A549 treated with CORT108297 at 1 μM for 4 hours (cell line): Measurements from ENCODE around the gene MSH6. TPM values are rescaled to one million over a fixed set of nuclear protein-coding genes. Genes with fewer than 3 reads are reported as not detected.

Source experiments
- total RNA-seq: library from RNA; stranded (reverse); fragments of 200-300 nt; extraction: Qiagen RNA extraction; gene quantifications from 5 replicates; pipeline ENCODE4 v1.2.3, GENCODE V29; 2022

The MSH6 gene, protein sequence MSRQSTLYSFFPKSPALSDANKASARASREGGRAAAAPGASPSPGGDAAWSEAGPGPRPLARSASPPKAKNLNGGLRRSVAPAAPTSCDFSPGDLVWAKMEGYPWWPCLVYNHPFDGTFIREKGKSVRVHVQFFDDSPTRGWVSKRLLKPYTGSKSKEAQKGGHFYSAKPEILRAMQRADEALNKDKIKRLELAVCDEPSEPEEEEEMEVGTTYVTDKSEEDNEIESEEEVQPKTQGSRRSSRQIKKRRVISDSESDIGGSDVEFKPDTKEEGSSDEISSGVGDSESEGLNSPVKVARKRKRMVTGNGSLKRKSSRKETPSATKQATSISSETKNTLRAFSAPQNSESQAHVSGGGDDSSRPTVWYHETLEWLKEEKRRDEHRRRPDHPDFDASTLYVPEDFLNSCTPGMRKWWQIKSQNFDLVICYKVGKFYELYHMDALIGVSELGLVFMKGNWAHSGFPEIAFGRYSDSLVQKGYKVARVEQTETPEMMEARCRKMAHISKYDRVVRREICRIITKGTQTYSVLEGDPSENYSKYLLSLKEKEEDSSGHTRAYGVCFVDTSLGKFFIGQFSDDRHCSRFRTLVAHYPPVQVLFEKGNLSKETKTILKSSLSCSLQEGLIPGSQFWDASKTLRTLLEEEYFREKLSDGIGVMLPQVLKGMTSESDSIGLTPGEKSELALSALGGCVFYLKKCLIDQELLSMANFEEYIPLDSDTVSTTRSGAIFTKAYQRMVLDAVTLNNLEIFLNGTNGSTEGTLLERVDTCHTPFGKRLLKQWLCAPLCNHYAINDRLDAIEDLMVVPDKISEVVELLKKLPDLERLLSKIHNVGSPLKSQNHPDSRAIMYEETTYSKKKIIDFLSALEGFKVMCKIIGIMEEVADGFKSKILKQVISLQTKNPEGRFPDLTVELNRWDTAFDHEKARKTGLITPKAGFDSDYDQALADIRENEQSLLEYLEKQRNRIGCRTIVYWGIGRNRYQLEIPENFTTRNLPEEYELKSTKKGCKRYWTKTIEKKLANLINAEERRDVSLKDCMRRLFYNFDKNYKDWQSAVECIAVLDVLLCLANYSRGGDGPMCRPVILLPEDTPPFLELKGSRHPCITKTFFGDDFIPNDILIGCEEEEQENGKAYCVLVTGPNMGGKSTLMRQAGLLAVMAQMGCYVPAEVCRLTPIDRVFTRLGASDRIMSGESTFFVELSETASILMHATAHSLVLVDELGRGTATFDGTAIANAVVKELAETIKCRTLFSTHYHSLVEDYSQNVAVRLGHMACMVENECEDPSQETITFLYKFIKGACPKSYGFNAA (N-terminal part only)
- total RNA-seq, result 76.0 to 91.7 TPM (median 89.8 TPM) in 5 replicates

DNA sequence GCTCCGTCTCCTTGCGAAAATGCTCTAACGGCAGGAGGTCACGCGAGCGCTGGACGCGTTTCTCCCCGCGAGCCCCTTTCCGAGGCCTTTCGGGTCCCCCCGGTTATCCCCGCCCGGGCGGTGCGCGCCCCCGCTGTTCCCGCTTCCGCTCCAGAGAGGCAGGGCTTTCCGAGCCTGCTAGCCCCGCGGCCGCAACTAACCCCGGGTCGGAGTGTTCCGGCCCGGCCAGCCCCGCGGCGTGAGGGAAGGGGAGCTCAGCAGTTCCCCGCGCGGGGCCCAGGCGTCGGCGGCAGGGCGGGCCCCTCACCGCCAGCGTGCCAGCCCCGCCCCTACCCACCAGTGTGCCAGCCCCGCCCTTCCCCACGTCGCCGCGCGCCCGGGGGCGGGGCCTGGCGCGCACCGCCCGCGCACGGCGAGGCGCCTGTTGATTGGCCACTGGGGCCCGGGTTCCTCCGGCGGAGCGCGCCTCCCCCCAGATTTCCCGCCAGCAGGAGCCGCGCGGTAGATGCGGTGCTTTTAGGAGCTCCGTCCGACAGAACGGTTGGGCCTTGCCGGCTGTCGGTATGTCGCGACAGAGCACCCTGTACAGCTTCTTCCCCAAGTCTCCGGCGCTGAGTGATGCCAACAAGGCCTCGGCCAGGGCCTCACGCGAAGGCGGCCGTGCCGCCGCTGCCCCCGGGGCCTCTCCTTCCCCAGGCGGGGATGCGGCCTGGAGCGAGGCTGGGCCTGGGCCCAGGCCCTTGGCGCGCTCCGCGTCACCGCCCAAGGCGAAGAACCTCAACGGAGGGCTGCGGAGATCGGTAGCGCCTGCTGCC is at the start of gene MSH6:
Gene MSH6 (plus strand): TSS at position 475 of the 815 bp plus-strand sequence. CDS start 89 bp downstream, at position 564.

Other genes starting within 250 kb of the MSH6 start
- 0.02 to 0.03 TPM (median 0.03 TPM) in 4 of 5 replicates, not detected in the other for gene KCNK12, start 212.2 kb upstream of the MSH6 start, total RNA-seq
- 32.1 to 52.8 TPM (median 39.6 TPM) in 5 replicates for gene FBXO11, start 123.4 kb downstream of the MSH6 start, total RNA-seq